ENCODE results near the gene ADM. TPM values are rescaled to one million over a fixed set of nuclear protein-coding genes. Genes with fewer than 3 reads are reported as not detected.

Gene ADM
- total RNA-seq, 1 experiment from 2014 or later: 87.2 TPM

GRCh38 chr11:10302744-10303557 lies 1.9 kb upstream of the ADM start:
- POLR2A ChIA-PET: interaction anchor here (0.5 to 4.5 kb wide), 8 partner anchors 7 to 543 kb away, joined by 3 to 37 read pairs (median 10); no protein-coding TSS in a partner anchor
- no peaks in the 10 kb centered on the region for H3K9me2 ChIP-seq (ENCODE audit: insufficient read depth)
- H3K27me3 ChIP-seq (ENCODE audit: insufficient read depth, low read length): no peaks in the 10 kb centered on the region
- DNase-seq (ENCODE audit: low read depth, low spot score) (no peak), ATAC-seq (peak; percentile 4)
- H3K9ac ChIP-seq (ENCODE audit: low read length): peak overlapping the region; percentile 94
- CTCF ChIA-PET: interaction anchor here (0.7 to 1.9 kb wide), 2 partner anchors 64 kb away, joined by 3 to 7 read pairs; no protein-coding TSS in a partner anchor
- H2AFZ ChIP-seq (ENCODE audit: low read depth, low read length, poor library complexity, severe bottlenecking): no peak overlapping the region
- H3K4me3 ChIP-seq (replicated peaks in 1 of 2; ENCODE audit: low read depth in 1 of 2, low read length in 2 of 2): peak overlapping the region; percentile 85 to 93
- H3K4me2 ChIP-seq (ENCODE audit: low read length): peak overlapping the region; percentile 98
- RAD21 ChIA-PET (ENCODE audit: low non-redundant PET in 1 of 2, low total read pairs in 2 of 2, uncharacterized antibody in 2 of 2, unreplicated experiment in 2 of 2): no interaction called here
- H4K20me1 ChIP-seq (ENCODE audit: insufficient read depth): no peaks in the 10 kb centered on the region
- peaks cover 0 to 23% of the 10 kb centered on the region in 2 experiments; a peak in 2 of 4 replicates for H3K36me3 ChIP-seq (ENCODE audit: control insufficient read depth in 1 of 2, insufficient read depth in 2 of 2, low read length in 2 of 2)
- no TSS peak for BruUV-seq (replicated peaks)
- TF ChIP-seq TCF7L2 (IDR thresholded peaks at IDR 0.05; ENCODE audit: borderline replicate concordance, extremely low read depth, insufficient read depth, insufficient read length) (peak; percentile 87), ZBTB33 (IDR thresholded peaks at IDR 0.05; ENCODE audit: extremely low read depth, insufficient replicate concordance, low read length) (no peak), YY1 (IDR thresholded peaks at IDR 0.05; ENCODE audit: extremely low read depth, insufficient replicate concordance, low read depth, low read length) (peak; percentile 36), ZFX (IDR thresholded peaks at IDR 0.05) (peak; percentile 44; the same call in 1 of the 2 replicates), MAX (IDR thresholded peaks at IDR 0.05) (no peak), JUND (IDR thresholded peaks at IDR 0.05) (no peak), SIN3A (IDR thresholded peaks at IDR 0.05; ENCODE audit: low read depth) (no peak), REST (IDR thresholded peaks at IDR 0.05; ENCODE audit: low read depth) (no peak), POLR2A (IDR thresholded peaks at IDR 0.05; ENCODE audit: borderline replicate concordance, extremely low read depth, insufficient read depth, insufficient read length) (no peak), FOSL1 (IDR thresholded peaks at IDR 0.05; ENCODE audit: low read depth) (no peak), SP1 (IDR thresholded peaks at IDR 0.05; ENCODE audit: low read depth) (no peak), CTCF (IDR thresholded peaks at IDR 0.05 in 2 of 3, conservative IDR thresholded peaks at IDR 0.05 in 1 of 3; ENCODE audit: borderline replicate concordance in 1 of 3, insufficient read depth in 1 of 3, low read depth in 2 of 3, low read length in 2 of 3) (no peak), EGR1 (IDR thresholded peaks at IDR 0.05; ENCODE audit: low read depth) (no peak), POLR2AphosphoS5 (IDR thresholded peaks at IDR 0.05; ENCODE audit: low read depth, low read length) (peak; percentile 62), EZH2 (IDR thresholded peaks at IDR 0.05) (no peak), CBX3 (IDR thresholded peaks at IDR 0.05; ENCODE audit: low read depth) (no peak), ZNF274 (IDR thresholded peaks at IDR 0.05; ENCODE audit: low read depth, low read length) (no peak)
- peaks cover 28 to 52% of the 10 kb centered on the region in 2 experiments for H3K4me1 ChIP-seq (ENCODE audit: control insufficient read depth in 1 of 2, insufficient read depth in 2 of 2, low read length in 2 of 2)
- H3K79me2 ChIP-seq (ENCODE audit: insufficient read depth, low read length): peaks cover 47% of the 10 kb centered on the region
- H3K27ac ChIP-seq (ENCODE audit: low read depth, low read length): peak overlapping the region; percentile 97
- no peaks in the 10 kb centered on the region for H3K9me3 ChIP-seq (ENCODE audit: control insufficient read depth in 1 of 2, insufficient read depth in 1 of 2, low read depth in 1 of 2, low read length in 2 of 2)
- intact Hi-C loops (cut with micrococcal nuclease): no loop called here
